ENCODE data around the gene FOXR1. TPM values are rescaled to one million over a fixed set of nuclear protein-coding genes. Genes with fewer than 3 reads are reported as not detected.

The FOXR1 gene
- total and polyA plus RNA-seq, 3 experiments from 2014 or later: not detected

DNA sequence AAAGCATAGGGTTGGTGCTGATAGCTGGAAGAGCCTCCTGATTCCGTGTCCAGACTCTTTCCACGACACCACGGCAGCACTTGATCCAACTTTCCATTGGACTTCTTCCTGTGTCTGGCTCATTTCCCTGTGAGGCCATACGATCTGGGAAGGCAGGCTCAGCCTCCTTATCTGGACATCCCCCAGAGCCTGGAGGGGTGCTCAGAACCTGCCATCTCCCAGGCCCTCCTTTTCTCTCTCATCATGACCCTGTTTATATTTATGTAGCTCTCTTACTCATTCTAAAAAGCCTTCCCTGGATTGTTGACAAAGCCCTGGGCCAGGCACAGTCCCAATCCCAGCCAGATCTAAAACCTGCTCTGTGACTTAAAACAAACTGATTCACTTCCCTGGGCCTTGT, 38.1 kb upstream of the FOXR1 start:
- no peaks in the 10 kb centered on the region for H3K9me3 Mint-ChIP-seq
- Histone ChIP-seq H3K4me1 (ENCODE audit: insufficient read depth, low read length) (peaks cover 11% of the 10 kb centered on the region), H3K9me3 (ENCODE audit: low read length) (no peaks in the 10 kb centered on the region), H3K4me3 (ENCODE audit: low read length) (no peak overlapping the region), H3K27ac (ENCODE audit: low read depth, low read length) (no peak overlapping the region), H3K27me3 (ENCODE audit: insufficient read depth, low read length, poor library complexity, severe bottlenecking) (no peaks in the 10 kb centered on the region), H3K36me3 (ENCODE audit: insufficient read depth, low read length) (no peaks in the 10 kb centered on the region)
- H3K4me3 Mint-ChIP-seq: peak overlapping the region in 1 of 7 donors; percentile 68
- peaks cover 0 to 5% of the 10 kb centered on the region in 2 donors for H3K27me3 Mint-ChIP-seq
- peaks cover 0 to 7% (median 0%) of the 10 kb centered on the region in 3 donors for H3K36me3 Mint-ChIP-seq
- ChIA-PET POLR2A (no interaction called here), CTCF (interaction anchor here (1.3 to 1.8 kb wide), 2 partner anchors 38 to 164 kb away, joined by 4 to 5 read pairs; no protein-coding TSS in a partner anchor)
- DNase-seq: no peak
- H3K27ac Mint-ChIP-seq: peak overlapping the region in 5 of 8 donors; percentile 27 to 83 (median 64)
- H3K4me1 Mint-ChIP-seq: peaks cover 13 to 19% (median 16%) of the 10 kb centered on the region in 3 donors

DNA sequence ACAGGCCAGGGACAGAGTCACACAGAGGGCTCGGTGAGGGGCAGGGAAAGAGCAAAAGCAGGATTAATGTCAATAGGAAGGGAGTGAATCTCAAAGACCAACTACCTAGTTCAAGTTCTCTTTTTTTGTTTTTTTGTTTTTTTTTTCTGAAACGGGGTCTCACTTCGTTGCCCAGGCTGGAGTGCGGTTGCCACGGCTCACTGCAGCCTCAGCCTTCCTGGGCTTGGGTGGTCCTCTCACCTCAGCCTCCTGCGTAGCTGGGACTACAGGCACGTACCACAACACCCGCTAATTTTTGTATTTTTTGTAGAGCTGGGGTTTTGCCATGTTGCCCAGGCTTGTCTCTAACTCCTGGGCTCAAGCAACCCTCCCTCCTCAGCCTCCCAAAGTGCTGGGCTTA, 36.2 kb upstream of the FOXR1 start:
- peaks cover 17 to 32% (median 26%) of the 10 kb centered on the region in 3 donors for H3K4me1 Mint-ChIP-seq
- H3K27ac Mint-ChIP-seq: peak overlapping the region in 1 of 8 donors; percentile 45
- no peak overlapping the region for H3K27ac ChIP-seq (ENCODE audit: low read depth, low read length)
- ChIA-PET CTCF (interaction anchor here (0.7 to 1.7 kb wide), 5 partner anchors 12 to 245 kb away, joined by 3 to 5 read pairs (median 5); no protein-coding TSS in a partner anchor), POLR2A (no interaction called here)
- H3K9me3 Mint-ChIP-seq: no peaks in the 10 kb centered on the region
- no peak for DNase-seq
- peaks cover 28% of the 10 kb centered on the region for H3K4me1 ChIP-seq (ENCODE audit: insufficient read depth, low read length)
- H3K4me3 Mint-ChIP-seq: no peak overlapping the region
- H3K27me3 ChIP-seq (ENCODE audit: insufficient read depth, low read length, poor library complexity, severe bottlenecking): no peaks in the 10 kb centered on the region
- H3K27me3 Mint-ChIP-seq: peaks cover 0 to 4% of the 10 kb centered on the region in 2 donors
- no peaks in the 10 kb centered on the region for H3K36me3 Mint-ChIP-seq
- H3K4me3 ChIP-seq (ENCODE audit: low read length): no peak overlapping the region
- no peaks in the 10 kb centered on the region for H3K9me3 ChIP-seq (ENCODE audit: low read length)
- no peaks in the 10 kb centered on the region for H3K36me3 ChIP-seq (ENCODE audit: insufficient read depth, low read length)

DNA sequence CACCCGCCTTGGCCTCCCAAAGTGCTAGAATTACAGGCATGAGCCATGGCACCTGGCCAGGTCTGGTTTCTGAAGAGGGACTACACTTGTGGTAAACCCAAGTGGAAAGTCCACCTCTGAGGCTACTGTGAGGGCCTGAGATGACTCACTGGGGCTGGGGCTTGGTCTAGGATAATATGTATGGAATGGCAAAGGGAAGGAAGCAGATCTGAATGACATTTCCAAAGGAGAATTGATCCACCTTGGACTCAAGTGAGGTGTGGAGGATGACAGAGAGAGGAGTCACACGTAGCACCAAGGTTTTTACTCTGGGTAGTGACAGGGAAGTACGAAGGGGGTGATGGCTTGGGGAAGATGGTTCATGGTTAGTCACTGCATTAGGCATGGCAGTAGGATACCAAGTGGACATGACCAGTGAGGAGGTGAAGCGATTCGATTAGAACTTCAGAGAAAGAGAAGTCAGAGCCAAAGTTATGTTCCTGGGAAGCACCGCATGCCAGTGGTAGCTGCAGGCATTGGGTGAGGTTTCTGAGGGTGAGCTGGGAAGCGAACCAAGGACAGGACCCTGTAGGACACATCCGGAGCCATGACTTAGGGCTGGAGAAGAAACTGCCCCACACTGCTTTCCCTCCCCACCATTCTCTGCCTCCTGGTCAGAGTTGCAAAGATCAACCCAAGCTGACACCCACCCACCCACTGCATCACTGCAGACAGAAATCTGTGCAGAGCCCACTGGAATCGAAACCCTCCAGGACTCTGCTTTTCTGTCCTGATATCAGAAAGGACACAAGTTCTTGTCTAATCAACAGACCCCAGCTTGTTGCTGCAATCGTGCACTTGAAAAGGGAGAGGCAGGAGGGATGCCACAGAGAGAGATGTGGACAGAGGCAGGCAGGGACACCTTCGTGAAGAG, 32.8 kb upstream of the FOXR1 start:
- H3K4me3 ChIP-seq (ENCODE audit: low read length): no peak overlapping the region
- H3K27ac Mint-ChIP-seq: peak overlapping the region in 2 of 8 donors; percentile 71 to 89
- no peak for DNase-seq
- H3K9me3 Mint-ChIP-seq: no peaks in the 10 kb centered on the region
- ChIA-PET CTCF (interaction anchor here (1.2 to 2.4 kb wide), 2 partner anchors 8 to 249 kb away, joined by 5 to 15 read pairs; no protein-coding TSS in a partner anchor), POLR2A (interaction anchor here (1.1 kb wide), 1 partner anchor 13 kb away, joined by 3 read pairs; the partner anchor contains the start of gene BCL9L)
- H3K36me3 ChIP-seq (ENCODE audit: insufficient read depth, low read length): no peaks in the 10 kb centered on the region
- H3K36me3 Mint-ChIP-seq: no peaks in the 10 kb centered on the region
- H3K27me3 ChIP-seq (ENCODE audit: insufficient read depth, low read length, poor library complexity, severe bottlenecking): no peaks in the 10 kb centered on the region
- H3K4me1 Mint-ChIP-seq: peaks cover 18 to 37% (median 31%) of the 10 kb centered on the region in 3 donors
- H3K9me3 ChIP-seq (ENCODE audit: low read length): no peaks in the 10 kb centered on the region
- H3K27ac ChIP-seq (ENCODE audit: low read depth, low read length): no peak overlapping the region
- H3K27me3 Mint-ChIP-seq: peaks cover 0 to 4% of the 10 kb centered on the region in 2 donors
- peak overlapping the region in 1 of 7 donors; percentile 55 for H3K4me3 Mint-ChIP-seq
- peaks cover 28% of the 10 kb centered on the region for H3K4me1 ChIP-seq (ENCODE audit: insufficient read depth, low read length)

DNA sequence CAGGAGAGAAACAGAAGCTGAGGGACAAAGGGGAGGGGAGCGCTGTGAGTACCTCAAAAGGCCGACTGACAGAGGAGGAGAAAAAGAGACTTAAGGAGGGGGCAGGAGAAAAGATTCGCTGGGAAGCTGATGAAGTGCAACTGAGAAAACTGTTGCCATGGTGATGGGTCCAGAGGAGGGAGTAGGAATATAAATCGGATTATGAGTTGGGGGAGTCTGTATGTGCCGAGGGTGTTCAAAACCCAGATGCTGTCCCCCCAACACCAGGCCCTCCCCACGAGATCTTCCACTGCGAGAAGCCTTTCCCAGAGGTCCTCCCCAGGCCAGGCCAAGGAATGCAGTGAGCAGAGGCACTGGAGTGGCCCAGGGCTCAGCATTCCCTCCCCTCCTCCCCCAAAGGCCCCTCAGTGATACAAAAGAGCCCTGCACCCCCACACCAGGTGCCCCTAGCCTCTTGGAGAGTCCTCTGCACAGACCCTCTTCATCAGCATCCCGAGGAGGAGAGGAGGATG, 32.1 kb upstream of the FOXR1 start:
- Mint-ChIP-seq H3K27ac (peak overlapping the region in 2 of 8 donors; percentile 74 to 89), H3K36me3 (no peaks in the 10 kb centered on the region), H3K4me3 (no peak overlapping the region), H3K27me3 (peaks cover 0 to 4% of the 10 kb centered on the region in 2 donors), H3K4me1 (peaks cover 18 to 37% (median 31%) of the 10 kb centered on the region in 3 donors), H3K9me3 (no peaks in the 10 kb centered on the region)
- H3K36me3 ChIP-seq (ENCODE audit: insufficient read depth, low read length): no peaks in the 10 kb centered on the region
- DNase-seq: no peak
- peaks cover 28% of the 10 kb centered on the region for H3K4me1 ChIP-seq (ENCODE audit: insufficient read depth, low read length)
- H3K27me3 ChIP-seq (ENCODE audit: insufficient read depth, low read length, poor library complexity, severe bottlenecking): no peaks in the 10 kb centered on the region
- H3K9me3 ChIP-seq (ENCODE audit: low read length): no peaks in the 10 kb centered on the region
- H3K4me3 ChIP-seq (ENCODE audit: low read length): no peak overlapping the region
- CTCF ChIA-PET: interaction anchor here (1.2 to 2.4 kb wide), 6 partner anchors 9 to 250 kb away, joined by 4 to 15 read pairs (median 5); partner anchors contain the start of genes BCL9L and UPK2
- POLR2A ChIA-PET: interaction anchor here (0.7 to 1.1 kb wide), 3 partner anchors 10 to 26 kb away, joined by 3 to 4 read pairs (median 4); partner anchors contain the start of gene BCL9L
- no peak overlapping the region for H3K27ac ChIP-seq (ENCODE audit: low read depth, low read length)

DNA sequence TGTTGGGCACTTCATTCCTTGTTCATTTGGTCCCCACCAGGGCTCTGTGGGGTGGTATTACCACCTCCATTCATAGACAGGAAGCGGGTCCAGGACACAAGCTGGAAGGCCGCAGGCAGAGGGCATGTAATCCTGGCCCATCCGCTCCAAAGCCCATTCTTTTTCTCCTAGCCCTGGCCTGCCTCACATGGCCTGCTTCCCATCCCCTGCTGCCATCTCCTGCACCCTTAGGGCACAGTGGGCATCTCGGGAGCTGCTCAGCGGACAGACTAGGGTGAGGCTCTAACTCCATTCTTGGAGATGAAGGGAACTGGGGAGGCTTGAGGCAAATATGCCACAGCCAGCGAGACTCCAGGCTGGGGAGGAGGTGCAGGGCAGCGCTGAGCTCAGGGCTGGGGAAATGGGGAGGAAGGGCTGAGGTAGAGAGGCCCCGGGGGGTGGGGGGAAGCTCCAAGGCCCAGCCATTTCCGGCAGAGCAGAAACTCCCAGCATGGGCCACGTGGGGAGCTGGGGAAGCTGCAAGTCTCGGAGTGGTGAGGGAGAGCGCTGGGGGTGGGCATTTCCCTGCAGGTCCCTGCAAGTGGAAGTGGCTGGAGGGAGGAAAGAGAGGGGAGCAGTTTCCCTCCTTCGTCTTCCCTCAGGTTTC, 31.5 kb upstream of the FOXR1 start:
- Mint-ChIP-seq H3K27ac (peak overlapping the region in 1 of 8 donors; percentile 66), H3K4me1 (peaks cover 18 to 37% (median 31%) of the 10 kb centered on the region in 3 donors), H3K4me3 (peak overlapping the region in 1 of 7 donors; percentile 37), H3K27me3 (peaks cover 0 to 6% of the 10 kb centered on the region in 2 donors), H3K36me3 (no peaks in the 10 kb centered on the region), H3K9me3 (no peaks in the 10 kb centered on the region)
- POLR2A ChIA-PET: interaction anchor here (0.5 to 0.8 kb wide), 3 partner anchors 10 to 270 kb away, joined by 3 to 4 read pairs (median 4); no protein-coding TSS in a partner anchor
- CTCF ChIA-PET: interaction anchor here (0.6 to 2.4 kb wide), 8 partner anchors 10 to 330 kb away, joined by 3 to 15 read pairs (median 4); partner anchors contain the start of genes BCL9L and UPK2
- H3K4me3 ChIP-seq (ENCODE audit: low read length): peak overlapping the region; percentile 20
- H3K9me3 ChIP-seq (ENCODE audit: low read length): no peaks in the 10 kb centered on the region
- H3K27me3 ChIP-seq (ENCODE audit: insufficient read depth, low read length, poor library complexity, severe bottlenecking): no peaks in the 10 kb centered on the region
- peaks cover 28% of the 10 kb centered on the region for H3K4me1 ChIP-seq (ENCODE audit: insufficient read depth, low read length)
- DNase-seq: peak in 3 of 5 donors; percentile 19 to 62 (median 54)
- no peaks in the 10 kb centered on the region for H3K36me3 ChIP-seq (ENCODE audit: insufficient read depth, low read length)
- H3K27ac ChIP-seq (ENCODE audit: low read depth, low read length): no peak overlapping the region

DNA sequence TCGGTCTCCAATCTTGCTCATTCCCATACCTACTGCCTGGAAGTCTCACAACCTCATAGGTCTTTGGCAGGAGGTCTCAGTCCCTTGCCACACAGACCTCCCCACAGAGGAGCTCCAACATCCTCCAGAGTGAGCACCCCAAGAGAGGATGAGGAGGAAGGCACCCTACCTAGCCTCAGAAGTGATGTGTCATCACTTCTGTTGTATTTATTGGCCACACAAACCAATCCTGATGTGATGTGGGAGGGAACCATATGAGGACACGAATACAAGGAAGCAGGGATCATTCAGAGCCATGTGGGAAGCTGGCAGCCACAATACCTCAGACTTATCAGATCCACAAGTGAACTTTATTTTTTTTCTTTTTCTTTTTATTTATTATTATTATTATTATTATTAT, 24.5 kb upstream of the FOXR1 start:
- Mint-ChIP-seq H3K27me3 (peaks cover 5 to 6% of the 10 kb centered on the region in 2 donors), H3K4me3 (no peak overlapping the region), H3K27ac (no peak overlapping the region), H3K9me3 (no peaks in the 10 kb centered on the region), H3K36me3 (no peaks in the 10 kb centered on the region), H3K4me1 (peaks cover 3 to 6% (median 4%) of the 10 kb centered on the region in 3 donors)
- ChIA-PET CTCF (interaction anchor here (1.5 kb wide), 1 partner anchor 16 kb away, joined by 3 read pairs; no protein-coding TSS in a partner anchor), POLR2A (no interaction called here)
- Histone ChIP-seq H3K4me3 (ENCODE audit: low read length) (no peak overlapping the region), H3K9me3 (ENCODE audit: low read length) (no peaks in the 10 kb centered on the region), H3K36me3 (ENCODE audit: insufficient read depth, low read length) (no peaks in the 10 kb centered on the region), H3K27me3 (ENCODE audit: insufficient read depth, low read length, poor library complexity, severe bottlenecking) (no peaks in the 10 kb centered on the region), H3K4me1 (ENCODE audit: insufficient read depth, low read length) (no peaks in the 10 kb centered on the region), H3K27ac (ENCODE audit: low read depth, low read length) (no peak overlapping the region)
- no peak for DNase-seq

DNA sequence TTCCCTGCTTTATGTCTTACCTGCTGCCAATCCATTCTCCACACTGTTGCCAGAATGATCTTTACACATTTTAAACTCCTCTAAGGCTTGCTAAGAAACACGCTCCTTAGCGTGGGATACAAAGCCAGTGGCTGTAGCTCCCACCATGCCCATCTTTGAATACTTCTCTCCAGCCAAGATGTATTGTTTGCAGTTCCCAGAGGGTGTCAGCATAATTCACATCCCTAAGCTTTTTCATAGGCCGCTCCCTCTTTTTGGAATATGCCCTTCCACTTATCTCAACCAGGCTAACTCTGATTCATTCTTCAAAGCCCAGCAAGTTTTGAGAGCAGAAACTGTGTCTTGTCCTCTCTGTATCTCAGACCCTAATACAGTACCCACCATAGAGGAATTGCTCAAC, 23.6 kb upstream of the FOXR1 start:
- no peaks in the 10 kb centered on the region for H3K36me3 Mint-ChIP-seq
- POLR2A ChIA-PET: interaction anchor here (0.5 to 0.7 kb wide), 2 partner anchors 49 to 250 kb away, joined by 3 to 4 read pairs; no protein-coding TSS in a partner anchor

More for the DNA sequence above, 23.6 kb upstream of the FOXR1 start:
- H3K4me1 Mint-ChIP-seq: peaks cover 3 to 6% (median 4%) of the 10 kb centered on the region in 3 donors
- Histone ChIP-seq H3K9me3 (ENCODE audit: low read length) (no peaks in the 10 kb centered on the region), H3K27me3 (ENCODE audit: insufficient read depth, low read length, poor library complexity, severe bottlenecking) (no peaks in the 10 kb centered on the region), H3K36me3 (ENCODE audit: insufficient read depth, low read length) (no peaks in the 10 kb centered on the region), H3K27ac (ENCODE audit: low read depth, low read length) (no peak overlapping the region), H3K4me1 (ENCODE audit: insufficient read depth, low read length) (no peaks in the 10 kb centered on the region), H3K4me3 (ENCODE audit: low read length) (no peak overlapping the region)
- no peaks in the 10 kb centered on the region for H3K9me3 Mint-ChIP-seq
- H3K27me3 Mint-ChIP-seq: peaks cover 5 to 6% of the 10 kb centered on the region in 2 donors
- H3K27ac Mint-ChIP-seq: peak overlapping the region in 2 of 8 donors; percentile 24 to 29
- DNase-seq: no peak
- peak overlapping the region in 1 of 7 donors; percentile 14 for H3K4me3 Mint-ChIP-seq
- CTCF ChIA-PET: interaction anchor here (0.7 kb wide), 2 partner anchors 14 to 17 kb away, joined by 3 read pairs; no protein-coding TSS in a partner anchor
